ENCODE data around the gene AMIGO3. TPM values are rescaled to one million over a fixed set of nuclear protein-coding genes. Genes with fewer than 3 reads are reported as not detected.

AMIGO3 gene
- total and polyA plus RNA-seq, 2 of the 8 experiments (the other 6 are each of a cell fraction or from before 2014, with no cell fraction given): 1.6 to 8.8 TPM

DNA sequence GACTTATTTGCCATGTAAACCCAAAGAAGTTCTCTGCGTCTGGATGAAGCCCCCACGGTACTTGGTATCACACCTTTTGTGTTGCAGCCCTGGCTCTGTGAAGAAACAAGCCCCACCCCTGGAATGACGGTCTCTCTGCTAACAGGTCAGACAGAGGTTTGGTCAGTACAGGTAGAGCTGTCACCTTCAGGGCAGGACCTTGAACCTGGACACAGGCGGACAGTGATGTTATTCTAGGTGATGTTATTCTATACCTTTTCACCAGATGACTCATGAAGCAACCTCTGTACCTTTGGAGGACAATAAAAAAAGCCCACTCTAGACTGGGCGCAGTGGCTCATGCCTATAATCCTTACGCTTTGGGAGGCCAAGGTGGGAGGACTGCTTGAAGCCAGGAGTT is 15.3 kb upstream of the AMIGO3 start (continued):
- TF ChIP-seq, protein P1, sequence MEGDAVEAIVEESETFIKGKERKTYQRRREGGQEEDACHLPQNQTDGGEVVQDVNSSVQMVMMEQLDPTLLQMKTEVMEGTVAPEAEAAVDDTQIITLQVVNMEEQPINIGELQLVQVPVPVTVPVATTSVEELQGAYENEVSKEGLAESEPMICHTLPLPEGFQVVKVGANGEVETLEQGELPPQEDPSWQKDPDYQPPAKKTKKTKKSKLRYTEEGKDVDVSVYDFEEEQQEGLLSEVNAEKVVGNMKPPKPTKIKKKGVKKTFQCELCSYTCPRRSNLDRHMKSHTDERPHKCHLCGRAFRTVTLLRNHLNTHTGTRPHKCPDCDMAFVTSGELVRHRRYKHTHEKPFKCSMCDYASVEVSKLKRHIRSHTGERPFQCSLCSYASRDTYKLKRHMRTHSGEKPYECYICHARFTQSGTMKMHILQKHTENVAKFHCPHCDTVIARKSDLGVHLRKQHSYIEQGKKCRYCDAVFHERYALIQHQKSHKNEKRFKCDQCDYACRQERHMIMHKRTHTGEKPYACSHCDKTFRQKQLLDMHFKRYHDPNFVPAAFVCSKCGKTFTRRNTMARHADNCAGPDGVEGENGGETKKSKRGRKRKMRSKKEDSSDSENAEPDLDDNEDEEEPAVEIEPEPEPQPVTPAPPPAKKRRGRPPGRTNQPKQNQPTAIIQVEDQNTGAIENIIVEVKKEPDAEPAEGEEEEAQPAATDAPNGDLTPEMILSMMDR (IDR thresholded peaks at IDR 0.05; ENCODE audit: control extremely low read depth in 1 of 3, insufficient read depth in 1 of 3, low read depth in 1 of 3, low read length in 3 of 3): no peak
- no peak for TF ChIP-seq MAFK (IDR thresholded peaks at IDR 0.05; ENCODE audit: low read depth, low read length)
- no peak for TF ChIP-seq SAP30 (IDR thresholded peaks at IDR 0.05; ENCODE audit: insufficient read depth, insufficient replicate concordance, low read length)
- TF ChIP-seq, protein P2, sequence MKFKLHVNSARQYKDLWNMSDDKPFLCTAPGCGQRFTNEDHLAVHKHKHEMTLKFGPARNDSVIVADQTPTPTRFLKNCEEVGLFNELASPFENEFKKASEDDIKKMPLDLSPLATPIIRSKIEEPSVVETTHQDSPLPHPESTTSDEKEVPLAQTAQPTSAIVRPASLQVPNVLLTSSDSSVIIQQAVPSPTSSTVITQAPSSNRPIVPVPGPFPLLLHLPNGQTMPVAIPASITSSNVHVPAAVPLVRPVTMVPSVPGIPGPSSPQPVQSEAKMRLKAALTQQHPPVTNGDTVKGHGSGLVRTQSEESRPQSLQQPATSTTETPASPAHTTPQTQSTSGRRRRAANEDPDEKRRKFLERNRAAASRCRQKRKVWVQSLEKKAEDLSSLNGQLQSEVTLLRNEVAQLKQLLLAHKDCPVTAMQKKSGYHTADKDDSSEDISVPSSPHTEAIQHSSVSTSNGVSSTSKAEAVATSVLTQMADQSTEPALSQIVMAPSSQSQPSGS (IDR thresholded peaks at IDR 0.05; ENCODE audit: low read length): no peak
- no peak for TF ChIP-seq ASH2L (IDR thresholded peaks at IDR 0.05; ENCODE audit: low read length)
